Mammary epithelial cell (primary cell): ENCODE results near the gene CCDC186.

Experiments used
- CTCF ChIP-seq, 2 donors: IDR thresholded peaks in 1 of 2; conservative IDR thresholded peaks in 1 of 2; 2 replicates each; pipeline ENCODE4 v1.5.1; 2011 to 2012; ENCODE audit warnings: inconsistent platforms in 2 of 2, low read length in 2 of 2, mild to moderate bottlenecking in 2 of 2, control low read depth in 1 of 2, low read depth in 1 of 2; ENCODE audit not compliant: insufficient read depth in 1 of 2; ENCODE audit errors: extremely low read depth in 1 of 2
- EZH2 ChIP-seq: IDR thresholded peaks from 2 replicates; pipeline ENCODE4 v1.6.1; 2012; ENCODE audit warnings: low read length, inconsistent platforms, borderline replicate concordance

GRCh38 chr10:114117728-114118127 lies 56.3 kb downstream of the CCDC186 start:
- no peak for TF ChIP-seq CTCF (conservative IDR thresholded peaks at IDR 0.05 in 1 of 2, IDR thresholded peaks at IDR 0.05 in 1 of 2; ENCODE audit: extremely low read depth in 1 of 2, insufficient read depth in 1 of 2, low read depth in 1 of 2, low read length in 2 of 2)
- TF ChIP-seq EZH2, result no peak
